ENCODE data around the gene PAPPA2.

The PAPPA2 gene

GRCh38 chr1:176576670-176577069, 113.7 kb downstream of the PAPPA2 start:
- Histone ChIP-seq H3K27me3 (ENCODE audit: control insufficient read depth, insufficient read depth, low read length) (no peaks in the 10 kb centered on the region), H3K9me3 (ENCODE audit: control insufficient read depth, insufficient read depth, low read length) (no peaks in the 10 kb centered on the region), H3K4me1 (ENCODE audit: control insufficient read depth, insufficient read depth, low read length) (no peaks in the 10 kb centered on the region), H3K4me3 (ENCODE audit: low read depth, low read length) (no peak overlapping the region), H3K9ac (ENCODE audit: low read depth, low read length) (no peak overlapping the region), H3K36me3 (ENCODE audit: control insufficient read depth, insufficient read depth, low read length) (no peaks in the 10 kb centered on the region)

- no peaks in the 10 kb centered on the region for H3K9me3 ChIP-seq (ENCODE audit: control insufficient read depth, insufficient read depth, low read length)
- no peak overlapping the region for H3K9ac ChIP-seq (ENCODE audit: low read depth, low read length)
- H3K4me1 ChIP-seq (ENCODE audit: control insufficient read depth, insufficient read depth, low read length), result no peaks in the 10 kb centered on the region
- no peak overlapping the region for H3K4me3 ChIP-seq (ENCODE audit: low read depth, low read length)
- no peaks in the 10 kb centered on the region for H3K27me3 ChIP-seq (ENCODE audit: control insufficient read depth, insufficient read depth, low read length)
- H3K36me3 ChIP-seq (ENCODE audit: control insufficient read depth, insufficient read depth, low read length), result no peaks in the 10 kb centered on the region
Measured at GRCh38 chr1:176577646-176578197, 114.7 kb downstream of the PAPPA2 start.

- no peaks in the 10 kb centered on the region for H3K27me3 ChIP-seq (ENCODE audit: control insufficient read depth, insufficient read depth, low read length)
- H3K4me3 ChIP-seq (ENCODE audit: low read depth, low read length), result no peak overlapping the region
- H3K9me3 ChIP-seq (ENCODE audit: control insufficient read depth, insufficient read depth, low read length), result no peaks in the 10 kb centered on the region
- H3K4me1 ChIP-seq (ENCODE audit: control insufficient read depth, insufficient read depth, low read length), result no peaks in the 10 kb centered on the region
- H3K36me3 ChIP-seq (ENCODE audit: control insufficient read depth, insufficient read depth, low read length), result no peaks in the 10 kb centered on the region
- no peak overlapping the region for H3K9ac ChIP-seq (ENCODE audit: low read depth, low read length)
Measured at GRCh38 chr1:176579087-176579486, 116.1 kb downstream of the PAPPA2 start.

GRCh38 chr1:176595217-176595616, 132.2 kb downstream of the PAPPA2 start:
- Histone ChIP-seq H3K4me3 (ENCODE audit: low read depth, low read length) (no peak overlapping the region), H3K9ac (ENCODE audit: low read depth, low read length) (no peak overlapping the region), H3K4me1 (ENCODE audit: control insufficient read depth, insufficient read depth, low read length) (no peaks in the 10 kb centered on the region), H3K27me3 (ENCODE audit: control insufficient read depth, insufficient read depth, low read length) (no peaks in the 10 kb centered on the region), H3K36me3 (ENCODE audit: control insufficient read depth, insufficient read depth, low read length) (no peaks in the 10 kb centered on the region), H3K9me3 (ENCODE audit: control insufficient read depth, insufficient read depth, low read length) (no peaks in the 10 kb centered on the region)

- Histone ChIP-seq H3K9me3 (ENCODE audit: control insufficient read depth, insufficient read depth, low read length) (no peaks in the 10 kb centered on the region), H3K4me1 (ENCODE audit: control insufficient read depth, insufficient read depth, low read length) (no peaks in the 10 kb centered on the region), H3K4me3 (ENCODE audit: low read depth, low read length) (no peak overlapping the region), H3K27me3 (ENCODE audit: control insufficient read depth, insufficient read depth, low read length) (no peaks in the 10 kb centered on the region), H3K36me3 (ENCODE audit: control insufficient read depth, insufficient read depth, low read length) (no peaks in the 10 kb centered on the region), H3K9ac (ENCODE audit: low read depth, low read length) (no peak overlapping the region)
Measured at GRCh38 chr1:176601348-176601747, 138.4 kb downstream of the PAPPA2 start.

- no peak overlapping the region for H3K9ac ChIP-seq (ENCODE audit: low read depth, low read length)
- H3K4me1 ChIP-seq (ENCODE audit: control insufficient read depth, insufficient read depth, low read length), result no peaks in the 10 kb centered on the region
- no peaks in the 10 kb centered on the region for H3K27me3 ChIP-seq (ENCODE audit: control insufficient read depth, insufficient read depth, low read length)
- H3K9me3 ChIP-seq (ENCODE audit: control insufficient read depth, insufficient read depth, low read length), result no peaks in the 10 kb centered on the region
- H3K36me3 ChIP-seq (ENCODE audit: control insufficient read depth, insufficient read depth, low read length), result no peaks in the 10 kb centered on the region
- no peak overlapping the region for H3K4me3 ChIP-seq (ENCODE audit: low read depth, low read length)
Measured at GRCh38 chr1:176602388-176603004, 139.5 kb downstream of the PAPPA2 start.

- Histone ChIP-seq H3K4me1 (ENCODE audit: control insufficient read depth, insufficient read depth, low read length) (no peaks in the 10 kb centered on the region), H3K9ac (ENCODE audit: low read depth, low read length) (no peak overlapping the region), H3K27me3 (ENCODE audit: control insufficient read depth, insufficient read depth, low read length) (no peaks in the 10 kb centered on the region), H3K36me3 (ENCODE audit: control insufficient read depth, insufficient read depth, low read length) (no peaks in the 10 kb centered on the region), H3K4me3 (ENCODE audit: low read depth, low read length) (no peak overlapping the region), H3K9me3 (ENCODE audit: control insufficient read depth, insufficient read depth, low read length) (no peaks in the 10 kb centered on the region)
Measured at GRCh38 chr1:176603696-176604095, 140.7 kb downstream of the PAPPA2 start.

GRCh38 chr1:176604461-176604860, 141.5 kb downstream of the PAPPA2 start:
- Histone ChIP-seq H3K4me3 (ENCODE audit: low read depth, low read length) (no peak overlapping the region), H3K27me3 (ENCODE audit: control insufficient read depth, insufficient read depth, low read length) (no peaks in the 10 kb centered on the region)

GRCh38 chr1:176605176-176605575, 142.2 kb downstream of the PAPPA2 start:
- H3K4me1 ChIP-seq (ENCODE audit: control insufficient read depth, insufficient read depth, low read length), result no peaks in the 10 kb centered on the region

More at GRCh38 chr1:176604461-176604860, 141.5 kb downstream of the PAPPA2 start:
- no peak overlapping the region for H3K9ac ChIP-seq (ENCODE audit: low read depth, low read length)
- no peaks in the 10 kb centered on the region for H3K9me3 ChIP-seq (ENCODE audit: control insufficient read depth, insufficient read depth, low read length)
- H3K36me3 ChIP-seq (ENCODE audit: control insufficient read depth, insufficient read depth, low read length), result no peaks in the 10 kb centered on the region
- no peaks in the 10 kb centered on the region for H3K4me1 ChIP-seq (ENCODE audit: control insufficient read depth, insufficient read depth, low read length)

GRCh38 chr1:176609556-176610408, 146.8 kb downstream of the PAPPA2 start:
- Histone ChIP-seq H3K9me3 (ENCODE audit: control insufficient read depth, insufficient read depth, low read length) (no peaks in the 10 kb centered on the region), H3K9ac (ENCODE audit: low read depth, low read length) (no peak overlapping the region), H3K4me1 (ENCODE audit: control insufficient read depth, insufficient read depth, low read length) (no peaks in the 10 kb centered on the region), H3K27me3 (ENCODE audit: control insufficient read depth, insufficient read depth, low read length) (no peaks in the 10 kb centered on the region), H3K36me3 (ENCODE audit: control insufficient read depth, insufficient read depth, low read length) (no peaks in the 10 kb centered on the region), H3K4me3 (ENCODE audit: low read depth, low read length) (no peak overlapping the region)

More at GRCh38 chr1:176605176-176605575, 142.2 kb downstream of the PAPPA2 start:
- H3K36me3 ChIP-seq (ENCODE audit: control insufficient read depth, insufficient read depth, low read length), result no peaks in the 10 kb centered on the region
- H3K9ac ChIP-seq (ENCODE audit: low read depth, low read length), result no peak overlapping the region
- H3K27me3 ChIP-seq (ENCODE audit: control insufficient read depth, insufficient read depth, low read length), result no peaks in the 10 kb centered on the region
- no peaks in the 10 kb centered on the region for H3K9me3 ChIP-seq (ENCODE audit: control insufficient read depth, insufficient read depth, low read length)
- H3K4me3 ChIP-seq (ENCODE audit: low read depth, low read length), result no peak overlapping the region

GRCh38 chr1:176612791-176613190, 149.8 kb downstream of the PAPPA2 start:
- H3K27me3 ChIP-seq (ENCODE audit: control insufficient read depth, insufficient read depth, low read length), result no peaks in the 10 kb centered on the region

GRCh38 chr1:176617881-176618280, 154.9 kb downstream of the PAPPA2 start:
- Histone ChIP-seq H3K4me3 (ENCODE audit: low read depth, low read length) (no peak overlapping the region), H3K27me3 (ENCODE audit: control insufficient read depth, insufficient read depth, low read length) (no peaks in the 10 kb centered on the region), H3K36me3 (ENCODE audit: control insufficient read depth, insufficient read depth, low read length) (no peaks in the 10 kb centered on the region), H3K4me1 (ENCODE audit: control insufficient read depth, insufficient read depth, low read length) (no peaks in the 10 kb centered on the region), H3K9ac (ENCODE audit: low read depth, low read length) (no peak overlapping the region), H3K9me3 (ENCODE audit: control insufficient read depth, insufficient read depth, low read length) (no peaks in the 10 kb centered on the region)

More at GRCh38 chr1:176612791-176613190, 149.8 kb downstream of the PAPPA2 start:
- no peak overlapping the region for H3K9ac ChIP-seq (ENCODE audit: low read depth, low read length)
- no peaks in the 10 kb centered on the region for H3K4me1 ChIP-seq (ENCODE audit: control insufficient read depth, insufficient read depth, low read length)
- H3K36me3 ChIP-seq (ENCODE audit: control insufficient read depth, insufficient read depth, low read length), result no peaks in the 10 kb centered on the region
- H3K9me3 ChIP-seq (ENCODE audit: control insufficient read depth, insufficient read depth, low read length), result no peaks in the 10 kb centered on the region
- no peak overlapping the region for H3K4me3 ChIP-seq (ENCODE audit: low read depth, low read length)

Data from iPS-15b (cell line).